ENCODE results near the gene UQCC2.

The UQCC2 gene

DNA sequence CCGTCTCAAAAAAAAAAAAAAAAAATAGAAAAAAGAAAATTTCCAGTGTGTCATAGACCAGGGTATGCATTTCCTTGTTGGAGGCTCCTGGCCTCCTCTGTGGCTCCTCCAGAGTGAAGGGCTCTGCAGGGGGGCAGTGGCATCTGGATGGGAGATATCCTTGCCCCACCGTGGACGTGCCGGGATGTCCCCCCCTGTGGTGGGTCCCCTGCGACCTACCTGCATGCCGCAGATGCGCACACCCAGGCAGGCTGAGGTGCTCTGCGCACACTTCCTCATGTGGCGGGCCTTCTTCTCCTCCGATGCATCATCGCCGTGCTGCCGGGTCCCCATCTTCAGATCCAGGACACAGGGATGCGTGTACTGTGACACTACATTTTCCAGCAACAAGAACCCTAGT is 13.7 kb upstream of the UQCC2 start:
- no peak for FAIRE-seq

DNA sequence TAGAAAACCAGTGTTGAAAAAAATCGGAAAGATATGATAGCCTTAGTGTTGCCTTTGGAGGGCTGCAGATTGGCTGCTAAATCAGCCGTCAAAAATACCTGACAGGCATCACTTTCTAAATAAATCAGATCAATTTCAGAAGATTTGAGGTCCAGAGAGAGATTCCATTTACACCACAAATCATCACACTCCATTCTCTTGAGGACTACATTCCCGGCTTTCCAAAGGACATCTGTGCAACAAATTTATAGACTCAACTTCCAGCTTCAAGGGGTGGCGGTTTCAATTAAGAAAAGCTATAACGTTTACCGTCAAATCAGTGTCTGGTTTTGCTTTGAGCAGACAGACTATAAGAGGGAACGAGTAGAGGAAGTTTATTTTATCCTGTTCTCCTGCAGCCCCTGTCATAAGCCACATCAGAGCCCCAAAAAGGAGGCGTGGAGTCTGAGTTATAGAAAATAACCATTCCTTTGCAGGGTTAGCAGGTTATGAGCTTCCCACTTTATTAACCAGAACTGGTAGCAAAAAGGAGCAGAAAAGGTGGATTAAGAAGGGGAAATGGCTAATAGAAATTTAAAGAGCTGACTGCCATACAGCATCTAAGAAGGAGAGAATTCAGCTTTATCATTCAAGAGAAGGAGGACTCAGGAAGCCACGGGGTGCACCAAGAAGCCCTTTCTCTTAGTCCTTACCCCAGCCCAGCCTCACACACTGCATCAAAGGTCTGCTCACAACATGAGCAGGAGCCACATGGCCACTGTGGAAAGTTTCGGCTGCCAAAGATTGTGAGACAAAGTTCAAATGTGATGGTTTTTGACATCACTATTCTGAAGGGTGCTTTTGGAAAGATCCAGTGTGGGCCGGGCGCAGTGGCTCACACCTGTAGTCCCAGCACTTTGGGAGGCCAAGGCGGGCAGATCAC is 12.9 kb upstream of the UQCC2 start:
- FAIRE-seq: no peak

DNA sequence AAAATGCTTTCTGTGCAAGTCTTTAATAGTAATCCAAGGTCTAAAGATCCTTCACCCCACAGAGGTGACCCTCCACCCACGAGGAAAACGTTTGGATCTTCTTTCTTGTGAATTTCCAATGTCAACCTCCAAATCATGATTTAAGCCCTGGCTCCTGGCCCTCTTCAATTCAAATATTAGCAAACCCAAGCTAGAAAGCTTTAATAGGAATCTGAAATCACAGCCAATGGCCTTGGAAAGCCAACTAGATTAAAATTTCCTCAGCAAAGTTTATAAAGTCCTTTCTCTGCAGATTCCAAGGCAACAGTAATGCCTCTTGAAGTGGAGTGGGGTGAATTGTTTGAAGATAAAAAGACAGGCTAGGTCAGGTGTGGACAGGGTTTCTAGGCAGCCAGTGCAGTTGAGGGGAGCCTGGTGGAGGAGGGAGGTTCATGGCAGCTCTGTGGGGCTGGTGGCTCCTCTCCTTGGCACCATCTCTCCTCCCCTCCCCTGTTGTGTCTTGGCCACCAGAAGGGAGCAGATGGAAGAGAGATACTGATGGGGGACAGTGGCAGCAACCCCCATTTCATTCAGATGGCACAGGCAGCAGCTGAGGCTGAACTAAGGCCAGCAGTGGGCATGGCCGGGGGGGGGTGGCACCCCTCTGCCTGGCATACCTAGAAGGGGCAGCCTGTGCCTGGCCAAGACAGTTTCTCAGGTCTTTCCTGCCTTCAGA is 12.0 kb upstream of the UQCC2 start:
- FAIRE-seq: no peak

DNA sequence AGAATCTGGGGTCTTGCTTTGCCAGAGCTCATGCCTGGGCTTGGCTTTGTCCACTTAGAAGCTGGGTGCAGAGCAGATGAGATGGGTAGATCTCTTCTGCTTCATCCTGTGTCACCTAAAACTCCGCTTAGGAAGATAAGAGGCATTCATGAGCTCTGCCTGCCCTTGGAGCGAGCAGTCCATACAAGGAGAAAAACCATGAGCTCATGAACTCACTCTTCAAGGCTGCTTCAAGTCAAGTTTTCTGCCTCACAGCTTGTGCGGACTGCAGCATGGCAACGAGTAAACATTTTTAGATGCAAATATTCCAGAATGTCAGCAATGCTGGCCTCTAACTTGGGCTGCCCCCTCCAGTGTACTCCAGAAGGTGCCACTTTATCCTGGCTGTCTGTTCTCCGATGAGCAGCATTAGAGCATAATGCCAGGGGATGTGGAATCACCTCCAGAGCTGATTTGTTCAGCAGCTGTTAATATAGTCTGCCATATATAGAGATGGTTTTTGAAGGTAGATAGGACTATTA is 10.7 kb upstream of the UQCC2 start:
- no peak for FAIRE-seq

DNA sequence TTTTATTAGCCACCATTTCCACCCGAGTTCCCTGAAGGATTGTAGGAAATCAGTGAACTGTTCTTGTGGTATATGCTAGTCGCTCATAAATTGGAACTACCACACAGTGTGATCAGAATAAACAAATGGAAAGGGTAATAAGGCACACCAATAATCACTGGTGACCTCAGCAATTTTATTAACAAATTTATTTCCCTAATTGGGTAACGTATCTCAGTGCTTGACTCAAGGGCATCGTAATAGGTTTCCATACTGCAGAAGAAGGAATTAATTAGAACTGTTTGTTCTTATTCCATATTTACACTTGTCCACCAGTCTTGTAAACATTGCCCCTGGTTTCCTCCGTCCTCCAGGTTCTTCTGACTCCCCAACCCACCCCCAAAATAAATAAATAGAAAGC is 10.0 kb upstream of the UQCC2 start:
- no peak for FAIRE-seq

DNA sequence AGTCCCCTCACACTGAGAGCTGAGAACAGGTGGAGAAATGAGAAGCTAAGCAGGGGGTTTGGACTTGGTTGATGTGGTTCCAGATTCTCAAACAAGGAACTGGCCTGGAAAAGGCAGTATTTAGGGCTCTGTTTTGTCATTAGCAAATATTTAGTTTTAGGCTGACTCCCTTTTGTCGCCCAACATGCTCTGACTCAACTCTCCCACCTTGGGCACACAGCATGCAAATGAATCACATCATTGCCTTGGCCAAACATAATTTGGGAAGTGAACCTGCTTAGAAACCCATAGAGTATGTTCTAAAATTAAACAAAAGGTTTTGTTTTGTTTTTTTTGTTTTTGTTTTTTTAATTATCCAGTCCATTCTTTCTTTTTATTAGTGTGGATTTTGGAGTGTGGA is 9.5 kb upstream of the UQCC2 start:
- FAIRE-seq: no peak

DNA sequence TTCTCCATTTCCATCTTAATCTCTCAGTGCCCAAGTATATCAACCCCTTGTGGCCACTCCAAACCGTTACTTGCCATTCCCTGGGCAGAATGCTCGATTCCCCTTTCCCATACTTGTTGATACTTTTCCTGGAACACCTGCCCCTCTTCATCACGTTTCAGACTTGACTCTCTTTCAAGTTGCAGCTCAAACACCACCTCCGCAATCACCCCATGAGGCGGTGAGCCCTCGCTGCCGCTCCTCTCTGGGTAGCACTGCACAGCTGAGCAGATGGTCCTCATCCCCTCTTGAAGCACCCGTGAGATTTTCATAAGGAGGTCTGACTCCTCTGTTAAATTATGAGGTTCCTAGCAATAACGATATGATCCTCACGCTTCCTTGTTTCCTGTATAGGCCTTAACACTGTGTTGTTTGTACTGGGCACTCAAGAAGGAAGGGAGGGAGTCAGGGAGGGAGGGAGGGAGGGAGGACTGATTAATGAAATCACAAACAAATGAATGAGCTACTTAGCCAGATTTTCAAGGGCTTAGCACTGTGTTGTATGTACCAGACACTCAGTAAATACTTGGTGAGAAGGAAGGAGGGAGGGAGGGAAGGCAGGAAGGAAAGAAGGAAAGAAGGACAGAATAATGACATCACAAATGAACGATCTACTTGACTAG is 8.0 kb upstream of the UQCC2 start:
- no peak for FAIRE-seq

DNA sequence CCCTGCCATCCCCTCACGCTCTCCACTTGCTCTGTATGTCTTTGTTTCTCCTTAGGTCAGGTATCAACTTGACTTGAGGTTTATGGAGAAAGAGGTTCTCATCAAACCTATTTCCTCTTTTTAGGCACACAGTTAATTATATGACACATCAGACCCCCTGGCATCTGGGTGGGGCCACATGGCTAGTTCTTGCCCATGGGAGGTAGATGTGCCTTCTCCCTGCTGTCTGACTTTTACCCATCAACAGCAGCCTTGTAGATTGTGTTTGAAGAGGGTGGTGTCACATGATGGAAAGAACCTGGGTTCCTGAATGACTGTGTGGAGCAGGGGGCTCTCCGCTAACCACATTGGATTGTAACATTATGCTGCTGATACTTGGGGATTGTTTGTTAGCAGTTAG is 7.2 kb upstream of the UQCC2 start:
- no peak for FAIRE-seq

DNA sequence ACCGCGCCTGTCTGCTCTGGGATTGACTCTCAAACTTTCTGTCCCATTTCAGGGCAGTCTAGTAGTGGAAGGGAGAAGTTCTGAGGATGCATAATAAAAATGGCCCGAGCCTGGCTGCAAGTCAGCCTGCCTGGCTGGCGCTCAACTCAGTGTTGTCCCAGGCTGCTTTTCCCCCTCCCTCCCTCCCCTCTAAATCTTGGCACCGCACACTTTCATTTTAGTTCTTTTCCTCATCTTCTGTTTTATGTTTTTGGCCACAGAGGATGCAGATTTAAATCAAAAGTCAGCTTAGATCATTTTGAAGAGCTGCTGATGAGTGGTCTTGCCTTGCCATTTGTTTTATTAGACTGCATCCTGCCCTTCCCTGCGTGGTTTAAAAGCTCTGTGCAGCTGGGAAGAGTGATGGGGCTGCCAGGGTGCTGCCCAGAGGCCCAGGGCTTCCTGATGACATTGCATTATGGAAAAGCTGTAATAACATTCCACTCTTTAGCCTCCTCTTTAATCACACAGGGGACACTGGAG is 6.5 kb upstream of the UQCC2 start:
- no peak for FAIRE-seq

DNA sequence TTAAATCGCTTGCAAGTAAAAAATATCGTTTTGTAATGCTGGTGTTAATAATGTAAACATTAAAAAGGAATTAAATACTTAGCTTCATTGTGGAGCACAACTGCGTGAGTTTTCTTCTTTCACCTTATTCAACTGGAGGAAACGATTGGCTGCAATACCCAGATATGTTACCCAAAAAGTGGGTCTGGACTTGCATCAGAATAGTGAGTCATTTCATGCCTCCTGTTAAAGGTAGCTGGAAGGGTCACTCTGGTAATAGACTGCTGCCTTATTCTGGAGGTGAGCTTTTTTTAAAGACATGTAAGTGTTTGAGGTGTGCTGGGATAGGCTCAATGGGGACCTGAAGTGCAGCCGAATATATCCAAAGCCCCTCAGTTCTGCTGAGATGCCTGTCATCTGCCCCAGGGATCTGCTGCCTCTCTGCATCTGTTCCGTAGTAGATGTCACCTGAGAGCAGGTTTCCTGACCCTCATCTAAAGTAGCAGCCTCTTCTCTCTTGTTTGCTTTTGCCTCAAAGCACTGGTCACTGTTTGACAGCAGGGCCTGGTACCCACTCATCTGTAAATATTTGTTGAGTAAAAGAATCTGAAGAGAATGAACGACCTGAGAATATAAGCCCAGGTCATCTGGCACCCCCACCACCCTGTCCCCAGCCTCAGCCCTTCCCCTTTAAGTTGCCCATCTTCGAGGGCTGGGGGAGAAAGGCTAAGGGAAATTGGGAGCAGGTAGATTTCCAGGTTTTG is 5.6 kb upstream of the UQCC2 start:
- no peak for FAIRE-seq

DNA sequence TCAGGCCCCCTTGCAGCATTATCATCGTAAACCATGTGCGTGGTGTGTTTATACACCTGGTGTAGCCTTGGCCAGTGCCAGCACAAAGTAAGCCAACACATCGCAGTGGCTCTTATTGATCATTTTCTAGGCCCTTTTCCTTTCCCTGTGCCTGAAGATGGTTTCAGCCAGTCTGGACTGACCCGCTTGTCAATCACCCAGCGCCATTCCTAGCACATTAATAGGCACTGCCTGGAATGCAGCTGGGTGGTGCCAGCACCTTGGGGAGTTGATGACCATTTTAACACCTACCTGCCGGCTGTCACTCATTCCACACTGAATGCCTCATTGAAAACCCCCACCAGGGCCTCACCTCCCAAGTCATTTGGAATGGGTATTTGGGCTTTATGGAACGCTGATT is 4.9 kb upstream of the UQCC2 start:
- no peak for FAIRE-seq

DNA sequence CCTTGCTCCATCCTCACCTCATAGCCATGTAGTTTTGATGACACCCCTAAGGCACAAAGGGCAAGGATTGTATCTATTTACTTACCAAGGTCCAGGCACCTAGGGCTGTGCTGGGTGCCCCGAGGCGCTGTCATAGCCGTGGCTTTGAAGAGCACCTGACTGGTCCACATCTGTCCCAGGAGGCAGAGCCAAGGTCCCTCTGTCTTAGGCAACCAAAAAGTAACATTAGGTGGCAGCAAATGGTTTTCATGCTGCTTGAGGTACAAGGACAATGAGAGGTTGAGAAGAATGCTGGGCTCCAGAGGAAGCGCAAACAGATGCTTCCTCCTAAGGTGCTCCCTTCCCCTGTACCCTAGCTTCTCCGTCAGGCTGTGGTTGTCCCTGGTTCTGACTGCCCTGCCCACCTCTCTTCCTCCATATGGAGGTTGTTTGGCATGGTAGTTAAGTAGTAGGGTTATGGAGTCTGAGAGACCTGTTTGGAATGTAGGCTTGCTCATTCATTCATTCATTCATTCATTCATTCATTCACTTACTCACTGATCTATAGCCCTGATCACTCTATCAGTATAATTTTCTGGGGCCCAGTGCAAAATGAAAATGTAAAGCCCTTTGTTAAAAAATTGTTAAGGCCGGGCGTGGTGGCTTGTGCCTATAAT is 3.0 kb upstream of the UQCC2 start:
- no peak for FAIRE-seq

DNA sequence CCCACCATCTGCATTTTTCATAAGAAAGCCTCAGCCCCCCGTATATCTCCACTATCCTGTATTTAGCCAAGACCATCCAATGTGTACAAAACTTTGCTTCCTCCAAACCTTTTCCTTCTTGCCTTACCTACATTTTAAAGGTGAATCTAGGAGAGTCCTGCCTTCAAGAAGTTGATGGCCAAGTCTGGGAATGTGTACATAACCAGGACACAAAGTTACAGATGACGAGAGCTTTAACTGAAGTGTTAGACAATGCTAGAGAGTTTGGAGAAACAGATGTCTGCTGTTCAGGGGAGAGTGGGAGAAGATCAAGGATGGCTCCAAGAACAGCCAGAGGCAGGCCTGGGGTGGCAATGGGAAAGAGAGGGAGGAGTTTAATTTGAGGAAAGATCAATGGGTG is 2.3 kb upstream of the UQCC2 start:
- FAIRE-seq: no peak

DNA sequence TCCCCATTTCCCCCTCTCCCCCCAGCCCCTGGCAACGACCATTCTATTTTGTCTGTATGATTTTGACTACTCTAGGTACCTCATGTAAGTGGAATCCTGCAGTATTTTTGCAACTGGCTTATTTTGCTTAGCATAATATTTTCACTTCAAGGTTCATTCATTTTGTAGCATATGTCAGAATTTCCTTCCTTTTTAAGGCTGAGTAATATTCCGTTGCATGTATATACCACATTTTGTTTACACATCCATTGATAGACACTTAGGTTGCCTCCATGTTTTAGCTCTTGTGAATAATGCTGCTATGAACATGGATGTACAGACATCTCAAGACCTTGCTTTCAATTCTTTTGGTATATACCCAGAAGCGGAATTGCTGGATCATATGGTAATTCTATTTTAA is 1.4 kb upstream of the UQCC2 start:
- no peak for FAIRE-seq

DNA sequence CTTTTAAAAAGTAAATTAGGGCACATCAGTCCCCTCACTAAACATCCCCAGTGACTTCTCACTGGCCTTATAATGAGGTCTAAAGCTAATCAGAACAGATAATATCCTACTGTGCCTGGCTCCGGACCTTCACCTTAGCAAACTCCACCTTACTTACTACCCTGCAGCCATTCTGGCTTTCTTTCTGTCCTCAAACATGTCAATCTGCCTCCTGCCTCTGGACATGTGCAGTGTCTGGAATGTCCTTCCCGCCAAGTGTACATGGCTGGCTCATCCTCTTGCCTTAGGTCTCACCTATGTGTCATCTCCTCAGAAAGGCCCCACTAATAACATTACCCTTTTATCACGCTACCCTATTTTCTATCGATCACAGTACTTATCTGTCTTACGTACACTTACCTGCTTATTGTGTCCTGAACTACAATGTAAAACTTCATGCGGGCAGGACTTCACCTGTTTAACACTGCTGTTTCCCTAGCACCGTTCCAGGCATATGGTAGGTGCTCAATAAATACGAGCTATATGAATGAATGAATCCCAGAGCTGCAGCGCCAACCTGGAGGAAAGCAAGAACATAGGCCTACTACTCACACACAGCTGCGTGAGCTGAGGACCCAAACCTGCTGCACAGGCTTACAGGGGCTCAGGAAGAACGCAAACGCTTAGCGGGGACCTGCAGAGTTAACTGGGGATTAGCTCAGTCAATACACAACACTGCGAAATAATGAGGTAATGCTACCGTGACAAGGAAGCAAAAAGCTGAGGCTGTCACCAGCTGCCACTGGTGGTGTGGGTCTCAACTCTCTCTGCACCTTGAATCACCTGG is 991 bp downstream of the UQCC2 start:
- FAIRE-seq: no peak

DNA sequence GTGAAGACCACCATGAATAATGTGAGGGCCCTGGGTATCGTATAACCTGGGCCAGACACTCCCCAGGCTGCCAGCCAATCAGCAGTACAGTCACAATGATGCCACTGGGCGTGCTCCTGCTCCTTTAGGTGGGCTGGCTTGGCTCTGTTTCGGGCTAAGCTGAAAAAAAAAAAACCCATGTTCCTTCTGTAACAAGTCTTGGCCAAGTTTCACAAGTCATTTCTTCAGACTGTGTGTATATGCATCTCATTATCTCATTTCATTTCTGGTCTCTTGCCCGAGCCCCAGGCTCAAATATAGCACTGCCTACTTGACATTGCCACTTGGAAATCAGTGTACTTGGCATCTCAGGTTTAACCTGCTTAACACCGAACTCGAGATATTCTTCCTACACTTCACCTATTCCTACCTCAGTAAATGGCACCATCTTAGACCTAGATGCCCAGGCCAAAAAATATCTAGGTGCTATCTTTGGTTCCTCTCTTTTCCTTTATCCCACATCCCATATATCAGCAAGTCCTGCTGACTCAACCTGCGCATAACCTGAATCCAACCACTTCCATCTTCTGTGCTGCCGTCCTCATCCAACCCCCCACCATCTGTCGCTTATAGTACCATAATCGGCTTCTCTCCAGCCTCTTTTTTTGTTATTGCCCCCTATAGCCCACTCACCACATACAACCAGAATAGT is 1.8 kb downstream of the UQCC2 start:
- FAIRE-seq: no peak

DNA sequence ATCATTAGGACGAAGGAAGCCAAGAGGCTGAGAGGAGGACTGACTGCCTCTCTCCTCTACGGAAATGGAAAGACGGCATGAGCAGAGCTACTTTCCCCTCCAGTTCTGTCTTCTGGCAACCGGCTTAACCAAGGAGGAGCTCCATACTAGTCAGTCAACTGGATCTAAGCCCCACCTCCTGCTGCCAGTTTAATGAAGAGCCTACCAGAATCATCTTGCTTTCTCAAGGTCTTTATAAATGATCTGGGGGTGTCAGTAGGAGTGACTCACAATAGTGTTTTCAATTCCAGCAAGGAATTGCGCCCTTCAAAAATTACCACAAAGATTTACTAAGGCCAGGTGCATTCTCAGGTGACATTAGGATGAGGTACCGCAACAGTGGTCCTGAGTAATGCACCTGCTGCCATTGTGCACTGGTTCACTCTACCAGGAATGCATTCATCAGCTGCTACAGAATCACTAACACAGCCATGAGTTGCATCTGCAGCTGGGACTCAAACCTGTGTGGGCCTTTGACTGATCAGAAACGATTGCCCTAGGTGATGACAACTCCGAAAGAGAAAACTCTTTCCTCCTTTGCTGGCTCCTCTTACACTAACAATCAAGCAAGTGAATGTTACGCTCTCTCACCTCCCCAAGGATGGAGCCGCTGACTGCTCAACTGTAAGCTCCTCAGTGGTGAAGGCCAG is 2.8 kb downstream of the UQCC2 start:
- no peak for FAIRE-seq

DNA sequence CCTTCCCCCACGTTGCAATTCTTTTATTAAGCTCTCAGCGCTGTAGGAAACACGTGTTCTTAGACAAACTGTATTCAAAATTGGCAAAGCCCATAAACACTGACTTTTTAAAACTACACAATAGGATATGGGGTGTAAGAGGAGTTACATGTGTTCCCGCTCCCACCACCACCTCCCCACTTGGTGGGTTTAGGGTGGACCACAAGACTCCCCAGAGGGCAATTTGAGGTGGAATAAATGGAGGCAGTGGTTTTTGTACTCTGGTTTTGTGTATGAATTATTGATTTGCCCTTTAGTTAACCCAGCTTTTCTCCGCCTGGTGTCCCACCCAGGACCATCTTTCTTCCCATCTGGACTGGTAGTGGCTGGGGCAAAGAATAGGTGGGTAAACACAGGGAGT is 3.7 kb downstream of the UQCC2 start:
- FAIRE-seq: no peak

DNA sequence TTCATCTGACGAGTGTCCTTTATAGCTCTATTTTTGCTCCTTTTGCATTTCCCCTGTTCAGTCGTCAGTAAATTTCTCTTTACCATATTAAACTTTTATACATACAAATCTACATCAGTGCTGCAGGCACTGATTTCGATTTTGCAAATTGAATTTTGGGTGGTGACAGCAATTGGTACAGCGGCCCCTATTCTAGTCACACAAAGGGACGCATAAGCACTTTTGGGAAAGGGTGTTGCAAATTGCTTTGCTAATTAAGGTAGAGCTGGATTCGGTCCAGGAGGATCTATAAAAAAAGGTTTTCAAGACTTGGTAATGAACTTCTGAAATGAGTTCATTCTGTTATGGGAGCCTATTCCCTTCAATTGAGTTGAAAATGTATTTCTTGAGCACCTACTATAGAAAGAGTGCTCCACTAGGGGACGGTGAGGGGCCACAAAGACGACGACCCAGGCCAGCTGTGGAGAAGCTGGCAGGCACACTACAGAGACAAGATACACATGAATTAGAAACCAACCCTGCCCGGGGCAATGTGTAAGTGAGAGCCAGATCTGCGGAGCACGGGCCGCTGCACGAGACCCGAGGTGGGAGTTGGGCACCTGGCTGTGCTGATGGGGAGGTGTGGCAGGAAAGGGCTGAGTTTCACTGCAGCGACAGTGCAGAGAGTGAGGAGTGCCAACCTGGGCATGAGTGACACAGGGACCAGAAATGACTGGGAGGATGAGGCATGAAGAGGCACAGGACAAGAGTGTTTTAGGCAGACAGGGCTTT is 5.4 kb downstream of the UQCC2 start:
- FAIRE-seq: no peak

All from endometrium (tissue), 2 donors.